Peyer's patch (tissue), 4 donors: ENCODE measurements around the gene BRD9.

Source experiments
- POLR2A ChIP-seq, 2 donors: fragments of 450-650 bp; IDR thresholded peaks; one replicate each; pipeline ENCODE4 v1.5.1; 2017; ENCODE audit warnings: antibody characterized with exemption in 2 of 2, mild to moderate bottlenecking in 2 of 2, moderate library complexity in 2 of 2
- TF ChIP-seq, protein P1 (sequence below), 6 experiments: fragments of 450-650 bp in 4 of 6; fragments of 200-600 bp in 2 of 6; sonication (generic) in 1 of 6; IDR thresholded peaks; one replicate each; pipeline ENCODE4 v1.5.1; 2017 to 2019; ENCODE audit warnings: antibody characterized with exemption in 6 of 6, mild to moderate bottlenecking in 3 of 6, moderate library complexity in 1 of 6

DNA sequence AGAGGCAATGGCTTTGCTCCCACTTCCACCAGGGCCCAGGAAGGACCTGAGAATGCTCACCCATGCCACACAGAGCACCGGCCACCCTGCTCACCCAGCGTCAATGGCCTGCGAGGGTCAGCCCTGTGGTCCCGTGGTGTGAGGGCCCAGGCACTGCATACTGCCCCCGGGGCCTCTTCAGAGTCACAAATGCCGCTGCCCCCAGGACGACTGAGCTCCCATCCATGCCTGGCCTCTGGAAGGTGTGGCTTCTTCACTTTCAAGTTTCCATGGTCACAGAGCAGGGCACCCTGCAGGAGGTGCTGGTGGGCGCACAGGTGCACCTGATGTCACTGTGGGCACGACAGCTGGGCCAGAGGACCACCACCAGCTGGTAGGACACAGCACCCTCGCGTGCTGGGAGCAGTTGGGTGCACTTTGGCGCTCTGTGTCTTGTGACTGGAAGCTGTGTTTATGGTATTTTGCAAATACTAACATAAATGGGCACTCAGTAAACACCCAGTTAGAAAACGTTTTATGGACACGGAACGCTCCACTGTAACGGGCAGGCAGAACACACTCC lies 29.3 kb downstream of the BRD9 start:
- TF ChIP-seq, protein P1, sequence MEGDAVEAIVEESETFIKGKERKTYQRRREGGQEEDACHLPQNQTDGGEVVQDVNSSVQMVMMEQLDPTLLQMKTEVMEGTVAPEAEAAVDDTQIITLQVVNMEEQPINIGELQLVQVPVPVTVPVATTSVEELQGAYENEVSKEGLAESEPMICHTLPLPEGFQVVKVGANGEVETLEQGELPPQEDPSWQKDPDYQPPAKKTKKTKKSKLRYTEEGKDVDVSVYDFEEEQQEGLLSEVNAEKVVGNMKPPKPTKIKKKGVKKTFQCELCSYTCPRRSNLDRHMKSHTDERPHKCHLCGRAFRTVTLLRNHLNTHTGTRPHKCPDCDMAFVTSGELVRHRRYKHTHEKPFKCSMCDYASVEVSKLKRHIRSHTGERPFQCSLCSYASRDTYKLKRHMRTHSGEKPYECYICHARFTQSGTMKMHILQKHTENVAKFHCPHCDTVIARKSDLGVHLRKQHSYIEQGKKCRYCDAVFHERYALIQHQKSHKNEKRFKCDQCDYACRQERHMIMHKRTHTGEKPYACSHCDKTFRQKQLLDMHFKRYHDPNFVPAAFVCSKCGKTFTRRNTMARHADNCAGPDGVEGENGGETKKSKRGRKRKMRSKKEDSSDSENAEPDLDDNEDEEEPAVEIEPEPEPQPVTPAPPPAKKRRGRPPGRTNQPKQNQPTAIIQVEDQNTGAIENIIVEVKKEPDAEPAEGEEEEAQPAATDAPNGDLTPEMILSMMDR (IDR thresholded peaks at IDR 0.05) = no peak
- TF ChIP-seq POLR2A (IDR thresholded peaks at IDR 0.05) = no peak
